ENCODE results near the gene WIPF2.
"Not testable (repeated sequence)": the region's sequence is repeated elsewhere in the genome, so short reads cannot be mapped to it uniquely, and the experiment has no call there.

The WIPF2 gene

DNA sequence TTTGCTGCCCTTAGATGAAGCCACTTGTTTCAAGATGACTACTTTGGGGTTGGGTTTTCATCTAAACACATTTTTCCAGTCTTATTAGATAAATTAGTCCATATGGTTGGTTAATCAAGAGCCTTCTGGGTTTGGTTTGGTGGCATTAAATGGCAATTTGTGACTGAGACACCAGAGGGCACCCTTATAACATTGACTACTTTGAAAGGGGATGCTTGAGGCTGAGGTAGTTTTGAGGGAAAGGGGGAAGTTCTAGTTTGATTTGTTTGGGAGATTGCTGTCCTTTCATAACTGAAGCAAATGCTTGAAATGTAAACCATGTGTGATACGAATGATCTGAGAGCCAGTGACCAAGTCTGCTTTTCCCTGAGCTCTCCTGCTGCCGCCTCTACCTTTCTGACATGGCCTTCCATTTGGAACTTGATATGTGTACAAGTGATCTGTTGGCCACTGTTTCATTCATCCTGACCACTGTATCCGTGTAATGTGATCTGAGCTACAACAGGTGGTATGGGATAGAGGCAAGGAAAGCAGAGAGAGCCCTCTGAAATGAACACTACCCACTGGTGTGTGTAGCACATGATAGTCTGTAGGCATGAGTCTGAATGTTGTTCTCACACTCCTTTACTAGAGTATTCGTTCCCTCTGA lies 84.0 kb downstream of the WIPF2 start:
- Histone ChIP-seq H3K27me3 (ENCODE audit: low read depth) (no peaks in the 10 kb centered on the region), H3K9me3 (no peaks in the 10 kb centered on the region), H3K4me1 (peaks cover 8% of the 10 kb centered on the region), H3K36me3 (replicated peaks) (peaks cover 57% of the 10 kb centered on the region), H3K4me3 (no peak overlapping the region)
- in situ Hi-C loops (cut with MboI; ENCODE audit: low sequenced_read_pairs), result loop anchor here (5.0 kb wide), 1 partner anchor 49 kb away; no protein-coding TSS in a partner anchor
- peak; percentile 47 to 48 for DNase-seq (ENCODE audit: low spot score in 2 of 2)

DNA sequence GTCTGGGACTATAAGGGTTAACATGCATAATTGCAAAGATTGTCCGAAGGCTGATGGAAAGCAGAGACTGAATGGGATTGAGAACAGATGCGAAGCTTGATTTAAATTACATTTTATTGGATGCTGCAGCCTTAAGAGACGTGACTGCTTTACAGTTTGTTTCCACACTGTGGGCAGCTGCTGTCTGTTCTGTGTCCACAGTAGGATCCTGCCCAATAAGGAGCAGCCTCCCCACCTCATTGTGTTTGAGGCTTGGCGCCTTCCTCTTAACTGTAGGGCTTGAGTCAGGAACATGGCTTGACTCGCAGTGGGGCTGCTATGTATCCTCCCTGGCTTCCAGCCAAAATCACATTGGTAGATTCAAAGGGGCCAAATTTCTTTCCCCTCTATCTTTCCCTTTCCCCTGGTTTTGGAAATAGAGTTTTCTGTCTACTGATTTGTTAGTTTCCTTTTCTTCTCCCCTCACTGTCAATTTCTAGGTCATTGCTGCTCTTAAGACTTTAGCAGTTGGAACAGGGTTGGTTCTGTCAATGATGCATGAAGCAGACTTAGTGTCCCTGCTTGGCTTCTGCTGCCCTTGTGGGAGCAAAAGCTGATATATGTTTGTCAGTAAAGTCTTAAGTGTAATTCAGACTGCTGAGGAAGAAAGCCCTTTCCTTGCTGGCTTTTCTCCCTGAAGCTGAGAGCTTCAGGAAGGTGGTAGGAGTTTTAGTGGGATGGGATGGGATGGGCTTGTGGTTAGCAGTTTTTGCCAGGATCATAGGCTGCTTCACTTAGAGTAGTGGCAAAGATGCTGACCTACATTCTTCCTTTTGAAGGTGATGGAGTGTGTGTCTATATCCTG lies 84.8 kb downstream of the WIPF2 start:
- no peak for DNase-seq (ENCODE audit: low spot score in 2 of 2)
- H3K36me3 ChIP-seq (replicated peaks), result peaks cover 52% of the 10 kb centered on the region

DNA sequence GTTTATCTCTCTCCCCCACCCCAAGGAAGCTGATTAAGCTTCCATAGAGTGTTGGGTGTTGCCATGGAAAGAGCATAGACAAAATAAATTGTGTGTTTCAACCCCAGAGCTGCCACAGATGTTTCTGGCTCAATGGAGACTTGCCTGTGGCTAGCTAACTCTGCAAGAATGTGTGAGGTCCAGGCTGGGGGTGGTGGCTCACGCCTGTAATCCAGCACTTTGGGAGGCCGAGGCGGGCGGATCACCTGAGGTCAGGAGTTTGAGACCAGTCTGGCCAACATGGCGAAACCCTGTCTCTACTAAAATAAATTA lies 85.4 kb downstream of the WIPF2 start:
- H3K27me3 ChIP-seq (ENCODE audit: low read depth); H3K9me3 ChIP-seq; H3K4me1 ChIP-seq; H3K4me3 ChIP-seq; DNase-seq (ENCODE audit: low spot score in 2 of 2): not testable (repeated sequence)
- in situ Hi-C loops (cut with MboI; ENCODE audit: low sequenced_read_pairs), result loop anchor here (5.0 kb wide), 1 partner anchor 48 kb away; no protein-coding TSS in a partner anchor
- peaks cover 48% of the 10 kb centered on the region for H3K36me3 ChIP-seq (replicated peaks)

More for the DNA sequence above, 84.8 kb downstream of the WIPF2 start:
- no peaks in the 10 kb centered on the region for H3K27me3 ChIP-seq (ENCODE audit: low read depth)
- peaks cover 8% of the 10 kb centered on the region for H3K4me1 ChIP-seq
- no peak overlapping the region for H3K4me3 ChIP-seq
- H3K9me3 ChIP-seq, result no peaks in the 10 kb centered on the region
- in situ Hi-C loops (cut with MboI; ENCODE audit: low sequenced_read_pairs), result loop anchor here (5.0 kb wide), 1 partner anchor 48 kb away; no protein-coding TSS in a partner anchor

DNA sequence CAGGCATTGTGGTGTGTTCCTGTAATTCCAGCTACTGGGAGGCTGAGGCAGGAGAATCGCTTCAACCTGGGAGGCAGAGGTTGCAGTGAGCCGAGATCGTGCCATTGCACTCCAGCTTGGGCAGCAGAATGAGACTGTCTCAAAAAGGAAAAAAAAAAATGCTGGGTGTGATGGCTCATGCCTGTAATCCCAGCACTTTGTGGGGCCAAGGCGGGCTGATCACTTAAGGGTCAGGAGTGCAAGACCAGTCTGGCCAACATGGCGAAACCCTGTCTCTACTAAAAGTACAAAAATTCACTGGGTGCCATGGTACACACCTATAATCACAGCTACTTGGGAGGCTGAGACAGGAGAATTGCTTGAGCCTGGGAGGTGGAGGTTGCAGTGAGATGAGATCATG lies 85.8 kb downstream of the WIPF2 start:
- not testable (repeated sequence) for H3K4me1 ChIP-seq; DNase-seq (ENCODE audit: low spot score in 2 of 2); H3K9me3 ChIP-seq; H3K4me3 ChIP-seq; H3K27me3 ChIP-seq (ENCODE audit: low read depth)
- in situ Hi-C loops (cut with MboI; ENCODE audit: low sequenced_read_pairs), result loop anchor here (5.0 kb wide), 1 partner anchor 47 kb away; no protein-coding TSS in a partner anchor
- peaks cover 44% of the 10 kb centered on the region for H3K36me3 ChIP-seq (replicated peaks)

DNA sequence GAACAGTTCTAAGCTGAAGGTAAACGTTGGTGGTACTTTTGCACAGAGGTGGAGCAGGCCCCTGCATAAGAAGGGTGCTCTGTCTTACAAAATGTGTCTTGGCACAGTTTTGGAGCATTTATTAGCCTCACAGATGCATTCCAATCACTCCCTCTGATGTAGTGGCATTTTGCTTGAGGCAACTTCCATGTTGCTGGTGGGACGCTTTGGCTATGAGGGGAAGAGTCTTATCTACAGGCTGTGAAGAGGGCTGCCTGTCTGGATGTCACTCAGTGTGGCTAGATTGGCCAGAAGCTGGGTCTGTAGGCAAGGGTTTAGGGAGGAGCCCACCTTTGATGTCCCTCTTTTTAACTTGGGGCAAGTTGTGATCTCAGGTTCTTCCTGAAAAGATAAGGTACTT lies 87.3 kb downstream of the WIPF2 start:
- Histone ChIP-seq H3K4me3 (no peak overlapping the region), H3K27me3 (ENCODE audit: low read depth) (no peaks in the 10 kb centered on the region), H3K9me3 (no peaks in the 10 kb centered on the region), H3K4me1 (peaks cover 8% of the 10 kb centered on the region), H3K36me3 (replicated peaks) (peaks cover 29% of the 10 kb centered on the region)
- no peak for DNase-seq (ENCODE audit: low spot score in 2 of 2)
- in situ Hi-C loops (cut with MboI; ENCODE audit: low sequenced_read_pairs), result no loop called here

DNA sequence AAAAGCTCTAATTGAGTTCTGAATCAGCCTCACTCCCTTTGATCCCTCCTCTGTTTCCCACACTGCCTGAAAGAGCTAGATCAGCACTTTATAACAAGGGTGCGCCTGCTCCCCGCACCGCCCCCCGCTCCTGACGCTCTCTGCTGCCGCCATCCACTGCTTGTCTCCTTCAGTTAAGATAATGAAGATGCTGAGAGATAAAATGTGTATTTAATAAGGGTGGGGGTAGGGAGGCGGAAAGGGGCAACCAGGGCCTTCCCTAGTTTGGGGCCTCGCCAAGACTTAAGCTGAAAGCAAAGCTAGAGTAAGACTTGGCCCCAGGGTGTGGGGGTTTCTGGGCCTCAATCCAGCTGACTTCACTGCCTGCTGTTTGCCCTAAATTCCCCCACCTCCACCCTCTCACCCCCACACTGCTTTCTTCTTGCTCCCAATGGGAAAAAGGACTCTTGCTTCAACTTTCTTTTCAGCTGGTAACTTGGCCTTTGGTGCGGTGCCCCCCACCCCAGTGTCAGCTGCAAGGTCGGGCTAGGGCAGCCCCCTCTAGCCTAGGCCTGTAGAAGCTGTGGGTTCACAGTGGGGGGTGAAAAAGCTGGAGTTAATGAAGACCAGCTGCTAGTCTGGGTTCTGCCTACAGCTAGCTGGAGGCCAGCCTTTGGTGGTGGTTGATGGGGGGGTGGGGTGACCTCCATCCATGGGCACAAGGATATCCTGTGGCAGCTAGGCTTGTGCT lies 88.1 kb downstream of the WIPF2 start:
- Histone ChIP-seq H3K4me3 (no peak overlapping the region), H3K36me3 (replicated peaks) (peaks cover 21% of the 10 kb centered on the region), H3K4me1 (peaks cover 8% of the 10 kb centered on the region), H3K9me3 (no peaks in the 10 kb centered on the region), H3K27me3 (ENCODE audit: low read depth) (no peaks in the 10 kb centered on the region)
- DNase-seq (ENCODE audit: low spot score in 2 of 2), result peak in 1 of 2 experiments; percentile 52
- in situ Hi-C loops (cut with MboI; ENCODE audit: low sequenced_read_pairs), result no loop called here

DNA sequence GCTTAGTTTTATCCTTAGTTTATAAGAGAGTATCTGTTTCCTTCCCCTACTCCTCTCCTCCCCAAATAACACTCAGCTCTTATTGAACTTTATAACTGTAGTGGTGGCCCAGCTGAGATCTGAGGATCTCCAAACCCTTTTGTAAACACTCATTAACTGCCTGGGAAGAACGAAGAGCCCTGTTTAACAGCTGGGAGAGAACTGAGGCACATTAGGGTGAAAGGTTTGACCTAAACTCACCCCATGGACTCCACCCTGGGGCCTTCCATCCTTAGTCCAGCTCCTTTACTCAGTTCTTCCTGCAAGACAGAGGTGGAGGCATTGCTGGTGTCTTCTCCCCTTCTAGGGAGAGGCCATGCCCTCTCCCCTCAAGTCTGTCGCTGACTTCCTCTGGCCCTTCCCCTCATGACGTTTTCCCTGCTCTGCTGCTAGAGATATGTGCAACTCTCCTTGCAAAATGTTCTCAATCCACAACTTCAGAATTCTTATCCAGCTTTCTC lies 88.7 kb downstream of the WIPF2 start:
- in situ Hi-C loops (cut with MboI; ENCODE audit: low sequenced_read_pairs), result no loop called here
- no peak for DNase-seq (ENCODE audit: low spot score in 2 of 2)
- H3K4me3 ChIP-seq, result no peak overlapping the region
- H3K36me3 ChIP-seq (replicated peaks), result peaks cover 15% of the 10 kb centered on the region
- H3K27me3 ChIP-seq (ENCODE audit: low read depth), result no peaks in the 10 kb centered on the region
- no peaks in the 10 kb centered on the region for H3K9me3 ChIP-seq
- peaks cover 8% of the 10 kb centered on the region for H3K4me1 ChIP-seq

DNA sequence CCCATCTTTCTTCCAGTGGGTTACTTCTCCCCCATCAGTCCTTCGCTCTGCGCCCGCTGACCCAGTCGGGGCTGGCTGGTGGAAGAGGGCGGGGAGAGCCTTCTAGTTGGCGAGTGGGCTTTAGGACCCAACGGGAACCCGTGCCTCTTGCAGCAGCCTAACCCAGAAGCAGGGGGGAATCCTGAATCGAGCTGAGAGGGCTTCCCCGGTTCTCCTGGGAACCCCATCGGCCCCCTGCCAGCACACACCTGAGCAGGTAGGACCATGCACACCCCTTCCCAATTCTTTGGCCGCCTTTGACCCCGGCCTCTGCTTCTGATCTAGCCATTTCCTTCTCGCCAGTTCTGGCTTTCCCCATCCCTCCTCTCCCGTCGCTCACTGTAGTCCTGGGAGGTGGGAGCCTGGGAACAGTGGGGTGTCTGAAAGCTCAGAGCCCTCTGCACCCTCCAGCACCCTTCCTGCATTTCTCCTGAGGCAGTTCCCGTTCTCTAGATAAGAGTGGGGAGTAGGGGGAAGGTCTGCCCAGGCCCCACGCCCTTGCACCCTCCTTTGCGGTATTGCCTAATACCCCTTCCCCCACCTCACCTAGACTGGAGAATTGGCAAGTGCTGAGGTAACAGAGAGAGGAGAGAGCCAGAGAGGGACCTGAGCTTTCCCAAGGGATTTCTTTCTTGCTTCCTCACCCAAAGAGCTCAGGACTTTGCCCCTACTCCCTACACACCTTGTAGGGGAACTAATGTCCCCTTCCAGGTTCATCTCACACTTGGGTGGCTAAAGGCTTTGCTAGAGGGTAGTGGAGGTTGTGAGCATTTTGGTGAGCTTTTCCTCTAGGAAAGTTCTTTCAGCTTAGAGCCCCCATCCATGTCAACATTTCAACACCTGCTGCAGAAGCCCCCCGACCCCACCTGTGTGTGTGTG lies 90.2 kb downstream of the WIPF2 start, which contains the start of gene RARA:
TSS of gene RARA (plus strand) at position 150 of the 918 bp plus-strand sequence. CDS start 22,039 bp downstream, outside the sequence.
- peak within 1 kb of the TSS; percentile 15 for H3K4me3 ChIP-seq
- no peaks in the 10 kb centered on the region for H3K27me3 ChIP-seq (ENCODE audit: low read depth)
- H3K9me3 ChIP-seq, result no peaks in the 10 kb centered on the region
- H3K36me3 ChIP-seq (replicated peaks), result no peaks in the 10 kb centered on the region
- peak in 1 of 2 experiments; percentile 65 for DNase-seq (ENCODE audit: low spot score in 2 of 2)
- H3K4me1 ChIP-seq, result peaks cover 8% of the 10 kb centered on the region
- in situ Hi-C loops (cut with MboI; ENCODE audit: low sequenced_read_pairs), result no loop called here

DNA sequence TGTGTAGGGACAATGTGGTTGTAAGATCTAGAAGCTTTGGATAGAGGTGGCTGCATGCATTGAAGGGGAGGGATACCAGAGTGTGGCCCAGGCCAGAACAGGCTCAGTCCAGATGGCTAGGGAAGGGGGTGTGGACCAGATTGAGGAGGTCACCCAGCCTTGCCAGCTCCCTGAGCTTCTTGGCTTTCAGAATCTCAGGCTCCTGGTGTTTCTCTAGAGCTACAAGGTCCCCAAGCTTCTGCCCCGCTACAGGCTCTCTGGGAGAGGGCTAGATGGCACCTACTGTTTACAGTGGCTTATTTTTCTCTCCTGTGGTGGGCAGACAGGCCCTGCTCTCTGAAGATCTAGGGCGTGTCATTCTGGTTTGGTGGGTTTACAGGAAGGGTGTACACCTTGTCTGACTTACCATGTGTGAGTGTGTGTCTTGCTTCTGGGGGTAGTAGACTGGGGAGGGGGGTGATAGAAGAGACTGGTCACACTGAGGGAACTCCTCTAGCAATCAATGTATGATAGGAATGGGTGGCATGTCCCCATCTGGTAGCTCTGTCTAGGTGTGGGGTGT lies 90.9 kb downstream of the WIPF2 start:
- H3K27me3 ChIP-seq (ENCODE audit: low read depth), result no peaks in the 10 kb centered on the region
- H3K4me3 ChIP-seq, result no peak overlapping the region
- in situ Hi-C loops (cut with MboI; ENCODE audit: low sequenced_read_pairs), result no loop called here
- H3K4me1 ChIP-seq, result peaks cover 8% of the 10 kb centered on the region
- DNase-seq (ENCODE audit: low spot score in 2 of 2), result no peak
- H3K9me3 ChIP-seq, result no peaks in the 10 kb centered on the region
- H3K36me3 ChIP-seq (replicated peaks), result no peaks in the 10 kb centered on the region

DNA sequence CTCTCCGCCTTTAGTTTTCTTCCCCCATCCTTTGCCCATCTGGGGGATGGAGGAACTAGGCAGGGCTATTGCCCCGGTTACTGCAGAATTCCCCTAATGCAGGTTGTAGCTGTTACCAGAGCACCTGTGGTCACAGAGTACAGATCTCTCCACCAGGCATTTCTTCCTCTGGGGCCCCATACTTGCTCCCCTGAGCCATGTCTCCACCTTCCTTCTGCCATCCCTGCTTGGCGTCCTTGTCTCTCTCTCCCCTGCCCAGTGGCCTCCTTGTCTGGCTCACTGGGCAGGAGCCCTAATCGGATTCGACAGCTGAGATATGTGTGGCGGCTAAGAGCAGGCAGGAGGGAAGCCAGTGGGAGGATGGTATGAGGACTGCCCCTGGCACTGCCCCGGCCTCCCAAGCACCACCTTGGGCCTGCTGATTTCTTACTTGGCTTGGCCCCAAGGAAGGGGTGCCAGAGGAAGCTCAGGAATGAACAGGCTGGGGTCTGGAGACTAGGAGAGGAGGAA lies 91.8 kb downstream of the WIPF2 start:
- in situ Hi-C loops (cut with MboI; ENCODE audit: low sequenced_read_pairs), result no loop called here
- Histone ChIP-seq H3K27me3 (ENCODE audit: low read depth) (no peaks in the 10 kb centered on the region), H3K9me3 (no peaks in the 10 kb centered on the region), H3K4me1 (peaks cover 8% of the 10 kb centered on the region), H3K36me3 (replicated peaks) (no peaks in the 10 kb centered on the region), H3K4me3 (no peak overlapping the region)
- DNase-seq (ENCODE audit: low spot score in 2 of 2), result no peak

DNA sequence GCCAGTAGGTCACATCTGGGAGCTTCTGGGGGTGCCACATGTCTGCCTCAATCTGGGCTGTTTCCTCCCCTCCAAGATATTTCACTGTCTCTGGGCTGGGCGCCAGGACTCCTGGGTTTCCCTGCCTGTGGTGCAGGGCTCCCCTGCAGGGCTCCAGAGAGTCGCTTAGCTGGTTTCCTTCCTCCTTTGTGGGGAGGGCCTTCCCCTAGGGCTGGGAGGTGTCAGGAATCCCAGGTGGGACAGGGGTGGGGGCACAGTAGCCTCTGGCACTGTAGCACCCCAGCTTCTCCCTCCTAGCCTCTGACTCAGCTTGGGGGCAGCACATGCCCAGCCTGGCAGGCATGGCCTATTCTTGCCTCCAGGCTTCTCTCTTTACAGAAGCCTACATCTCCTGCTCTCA lies 92.5 kb downstream of the WIPF2 start:
- no peak for DNase-seq (ENCODE audit: low spot score in 2 of 2)
- in situ Hi-C loops (cut with MboI; ENCODE audit: low sequenced_read_pairs), result no loop called here

DNA sequence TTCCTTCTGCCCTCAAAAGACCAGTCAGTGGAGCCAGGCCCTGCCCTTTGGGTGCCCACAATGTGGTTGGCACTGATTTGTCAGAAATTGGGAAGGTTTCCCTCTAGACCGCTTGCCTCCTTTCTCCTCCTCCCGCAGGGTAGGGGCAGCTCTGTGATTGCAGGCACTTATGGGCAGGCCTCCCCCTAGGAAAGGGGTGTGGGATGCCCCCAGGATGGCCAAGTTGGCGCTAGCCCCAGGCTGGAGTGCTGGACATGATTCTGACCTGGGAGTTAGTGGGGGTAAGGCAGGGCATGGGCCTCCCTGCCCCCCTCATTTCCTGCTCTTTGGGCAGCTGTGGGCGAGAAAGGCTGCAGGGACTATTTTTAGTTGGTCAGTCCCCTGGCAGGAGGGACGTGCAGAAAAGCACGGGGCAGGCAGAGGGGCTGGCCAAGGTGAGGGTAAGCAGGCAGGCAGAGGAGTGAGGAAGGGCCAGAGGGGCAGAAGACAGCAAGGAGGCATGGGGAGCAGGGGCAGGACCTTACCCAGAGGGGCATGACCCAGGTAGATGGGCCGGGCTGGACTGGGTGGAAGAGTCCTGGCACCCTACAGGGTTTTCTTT lies 93.1 kb downstream of the WIPF2 start:
- H3K4me1 ChIP-seq, result peaks cover 3% of the 10 kb centered on the region
- no peaks in the 10 kb centered on the region for H3K9me3 ChIP-seq
- H3K36me3 ChIP-seq (replicated peaks), result no peaks in the 10 kb centered on the region
- H3K27me3 ChIP-seq (ENCODE audit: low read depth), result no peaks in the 10 kb centered on the region
- no peak overlapping the region for H3K4me3 ChIP-seq
- no peak for DNase-seq (ENCODE audit: low spot score in 2 of 2)
- in situ Hi-C loops (cut with MboI; ENCODE audit: low sequenced_read_pairs), result no loop called here

More for the DNA sequence above, 92.5 kb downstream of the WIPF2 start:
- H3K36me3 ChIP-seq (replicated peaks), result no peaks in the 10 kb centered on the region
- no peaks in the 10 kb centered on the region for H3K27me3 ChIP-seq (ENCODE audit: low read depth)
- H3K9me3 ChIP-seq, result no peaks in the 10 kb centered on the region
- H3K4me1 ChIP-seq, result peaks cover 8% of the 10 kb centered on the region
- H3K4me3 ChIP-seq, result no peak overlapping the region
